Measurements from ENCODE around the gene CALML5.

Gene CALML5

GRCh38 chr10:5498791-5499492 lies 428 bp downstream of the CALML5 start:
- no peak for DNase-seq

GRCh38 chr10:5497948-5498730 lies 1.2 kb downstream of the CALML5 start:
- DNase-seq: no peak

DNA sequence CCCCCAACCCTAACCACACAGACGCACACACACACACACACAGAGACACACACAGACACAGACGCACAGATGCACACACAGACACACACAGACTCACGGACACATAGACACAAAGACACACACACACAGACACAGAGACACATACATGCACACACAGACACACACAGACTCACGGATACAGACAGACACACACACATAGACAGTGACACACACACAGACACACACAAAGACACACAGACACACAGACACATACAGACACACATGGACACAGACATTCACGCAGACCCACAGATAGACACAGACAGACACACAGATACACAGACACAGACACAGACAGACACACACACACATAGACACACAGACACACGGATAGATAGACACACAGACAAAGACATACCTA lies 2.1 kb downstream of the CALML5 start:
- no peak for DNase-seq

GRCh38 chr10:5496261-5497250 lies 2.8 kb downstream of the CALML5 start:
- DNase-seq: no peak

DNA sequence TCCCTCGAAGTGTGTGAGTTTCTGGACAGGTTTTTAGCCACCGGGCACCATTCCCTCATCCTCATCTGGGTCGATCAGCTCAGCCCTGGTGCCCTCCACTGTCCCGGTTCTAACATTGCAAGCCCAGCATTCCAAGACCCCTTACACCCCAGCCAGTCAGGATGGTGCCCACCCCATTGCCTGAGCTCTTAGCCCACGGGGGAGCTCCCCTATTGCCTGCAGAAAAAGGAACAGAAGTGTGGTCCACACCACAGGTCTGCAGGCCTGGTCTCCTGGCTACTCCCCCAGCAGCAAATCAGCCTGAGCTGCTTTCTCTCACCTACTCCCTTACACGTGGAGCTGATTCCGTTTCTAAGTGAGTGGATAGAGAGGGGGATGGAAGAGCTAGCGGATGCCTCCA lies 4.8 kb downstream of the CALML5 start:
- DNase-seq: no peak

DNA sequence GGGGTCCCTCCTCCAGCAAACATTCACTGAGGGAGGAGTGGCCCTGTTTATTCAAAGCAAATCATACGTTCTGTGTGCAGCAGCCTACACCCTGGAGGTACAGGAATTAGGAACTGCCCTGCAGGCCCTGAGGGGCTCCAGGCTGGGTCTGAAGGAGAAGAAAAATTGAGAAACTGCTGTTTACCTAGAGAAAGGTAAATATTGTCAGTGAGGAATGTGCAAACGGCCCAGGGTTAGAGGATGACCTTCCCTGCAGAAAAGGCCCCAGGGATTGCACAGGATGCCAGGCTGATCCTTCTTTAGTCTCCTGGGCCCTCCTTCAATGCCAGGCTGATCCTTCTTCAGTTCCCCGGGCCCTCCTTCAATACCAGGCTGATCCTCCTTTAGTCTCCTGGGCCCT lies 5.7 kb downstream of the CALML5 start:
- no peak for DNase-seq

- DNase-seq: no peak
These were observed 6.3 kb downstream of the CALML5 start for GRCh38 chr10:5492929-5493576.

DNA sequence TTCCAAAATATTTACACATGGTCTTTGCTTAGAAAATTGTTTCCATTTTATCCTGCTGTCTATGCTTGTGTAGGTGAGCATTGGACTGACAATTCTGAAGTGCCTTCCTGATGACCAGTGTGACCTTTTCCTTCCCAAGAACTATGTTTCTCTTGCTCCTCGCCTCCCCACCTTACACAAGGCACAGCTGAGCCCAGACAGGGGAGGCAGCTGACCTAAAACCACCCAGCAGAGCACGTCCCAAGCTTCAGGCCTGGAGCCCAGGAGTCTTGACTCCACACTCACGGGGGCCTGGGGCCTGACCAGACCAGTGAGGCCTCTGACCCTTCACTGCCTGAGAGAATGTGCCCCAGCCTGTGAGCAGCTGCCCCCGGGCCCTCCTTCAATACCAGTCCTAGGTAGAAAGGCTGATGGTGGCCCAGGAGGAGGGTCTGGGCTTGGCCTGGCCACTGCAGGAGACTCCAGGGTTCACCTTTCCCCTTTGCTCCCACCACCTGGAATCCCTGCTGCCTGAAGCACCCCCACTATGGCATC lies 7.0 kb downstream of the CALML5 start:
- DNase-seq: no peak

GRCh38 chr10:5491477-5491876 lies 7.9 kb downstream of the CALML5 start:
- no peak for DNase-seq

DNA sequence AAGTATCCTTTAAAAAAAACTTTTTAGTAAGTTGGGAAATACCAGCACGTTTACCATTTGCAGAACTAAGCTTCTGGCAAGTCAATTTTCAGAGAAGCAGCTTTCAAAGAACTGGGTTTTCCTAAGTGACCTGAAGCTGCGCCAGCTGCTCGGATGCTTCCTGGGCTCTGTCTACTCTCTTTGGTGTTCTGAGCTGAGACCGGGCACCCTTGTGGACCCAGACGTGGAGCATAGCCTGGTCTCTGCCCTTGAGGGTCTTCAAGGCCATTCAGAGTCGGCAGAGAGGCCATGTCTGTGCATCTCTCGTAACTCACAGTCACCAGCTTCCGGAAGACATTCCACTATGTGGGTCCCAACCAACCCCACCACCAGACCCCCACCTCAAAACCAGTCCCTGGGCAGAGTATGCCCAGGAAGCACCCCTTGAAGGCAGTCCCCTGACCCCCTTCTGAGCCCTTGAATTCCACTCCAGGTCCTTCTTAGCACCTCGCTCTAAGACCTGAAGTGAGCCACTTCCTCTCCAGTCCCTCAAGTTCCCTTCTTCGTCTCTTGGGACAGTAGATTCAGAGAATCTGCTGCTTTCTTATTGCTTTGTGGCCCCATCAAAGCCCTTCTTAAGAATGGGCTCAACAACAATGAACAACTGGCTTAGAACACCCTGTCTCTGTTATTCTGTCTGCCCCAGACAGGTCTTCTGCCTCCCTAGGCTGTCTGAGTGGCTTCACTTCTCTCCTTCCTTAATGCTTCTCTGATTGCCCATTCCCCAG lies 8.5 kb downstream of the CALML5 start:
- no peak for DNase-seq

GRCh38 chr10:5490032-5490431 lies 9.3 kb downstream of the CALML5 start:
- no peak for DNase-seq

- no peak for DNase-seq
These were observed 10.9 kb downstream of the CALML5 start for GRCh38 chr10:5488272-5489161.

DNA sequence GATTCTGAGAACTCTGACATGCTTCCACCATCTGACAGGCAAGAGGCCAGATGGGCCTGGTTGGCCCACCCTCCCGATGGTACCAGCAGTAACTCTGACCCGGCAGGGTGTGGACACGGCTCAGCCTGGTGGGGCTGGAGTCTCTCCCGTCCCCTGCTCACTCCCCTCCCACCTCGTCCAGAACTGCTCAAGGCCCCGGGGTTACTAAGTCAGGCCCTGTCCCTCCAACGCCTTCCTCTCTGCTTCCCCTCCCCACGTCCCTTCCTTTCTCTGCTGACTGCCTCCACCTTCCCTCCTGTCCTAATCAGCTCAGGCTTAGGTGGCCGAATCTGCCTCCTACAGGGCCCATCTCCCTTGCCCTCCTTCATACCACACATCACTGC lies 12.5 kb downstream of the CALML5 start:
- DNase-seq: no peak

- no peak for DNase-seq
These were observed 13.2 kb downstream of the CALML5 start for GRCh38 chr10:5485948-5486852.

GRCh38 chr10:5485290-5485689 lies 14.1 kb downstream of the CALML5 start:
- no peak for DNase-seq

DNA sequence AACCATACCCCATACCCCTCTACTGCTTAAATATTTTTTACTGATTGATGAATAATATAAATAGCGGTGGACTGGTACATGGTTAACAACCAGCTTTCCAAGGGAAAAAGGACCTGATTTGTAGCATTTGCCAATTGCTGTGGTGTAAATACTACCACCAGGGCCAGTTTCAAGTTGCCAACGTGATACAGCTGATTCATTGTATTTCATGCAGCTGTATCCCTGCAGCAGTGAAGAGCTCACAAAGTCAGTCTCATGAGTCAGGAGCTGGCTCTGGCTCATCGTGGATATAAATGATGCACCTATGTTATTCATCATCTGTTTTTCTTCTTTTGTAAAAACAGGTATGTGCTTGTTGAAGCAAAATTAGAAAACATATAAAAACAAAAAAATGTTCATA lies 15.2 kb downstream of the CALML5 start:
- no peak for DNase-seq

- DNase-seq: no peak
These were observed 17.4 kb downstream of the CALML5 start for GRCh38 chr10:5482016-5482415.

GRCh38 chr10:5481121-5481520 lies 18.2 kb downstream of the CALML5 start:
- no peak for DNase-seq

GRCh38 chr10:5480162-5480941 lies 19.0 kb downstream of the CALML5 start:
- no peak for DNase-seq
